GM12878 (cell line): ENCODE data around the gene ZNF511. TPM values are rescaled to one million over a fixed set of nuclear protein-coding genes. Genes with fewer than 3 reads are reported as not detected.

ENCODE experiments used
- ATAC-seq: fragments of 200-7000 bp; cut with Tn5 transposase; 3 replicates; pipeline ENCODE4 v1.9.1; 2020; ENCODE audit warnings: mild to moderate bottlenecking, moderate library complexity
- BruUV-seq: library from RNA; stranded (reverse); fragments of 400-500 nt; replicated peaks from 2 replicates; lab custom pipeline; 2021; lab: Mats Ljungman, UMichigan
- CTCF ChIA-PET: fragments of 300-600 bp; sonication (Branson Sonifier 250); formaldehyde crosslinking; extraction: SDS; loops from one replicate; lab custom pipeline; 2021; ENCODE audit warnings: inconsistent platforms; lab: Yijun Ruan, JAX
- POLR2A ChIA-PET: fragments of 350-600 bp; formaldehyde crosslinking; extraction: SDS; loops from one replicate; lab custom pipeline; 2021; ENCODE audit warnings: inconsistent platforms; lab: Charles Lee
- RAD21 ChIA-PET: fragments of 300-600 bp; sonication (Branson Sonifier 250); formaldehyde crosslinking; loops from one replicate; lab custom pipeline; 2023; ENCODE audit warnings: antibody characterized with exemption; ENCODE audit not compliant: unreplicated experiment; lab: Charles Lee
- SMC1A ChIA-PET: fragments of 300-600 bp; sonication (Branson Sonifier 250); formaldehyde crosslinking; loops from one replicate; lab custom pipeline; 2023; ENCODE audit not compliant: unreplicated experiment, uncharacterized antibody; lab: Charles Lee
- DNase-seq: peaks from one replicate; pipeline ENCODE4 v3.0.0-alpha.2; 2011; ENCODE audit warnings: low read depth, low spot score
- FAIRE-seq: peaks from 3 replicates; lab custom pipeline; 2011; peaks lifted over from hg19 to GRCh38; lab: Jason Lieb, UNC
- H2AFZ ChIP-seq: 2 replicates; pipeline ENCODE4 v1.6.0; 2011; ENCODE audit warnings: low read depth, low read length, control low read depth; ENCODE audit not compliant: control insufficient read depth
- H3K27ac ChIP-seq: 2 replicates; pipeline ENCODE4 v1.5.1; 2011; ENCODE audit warnings: control low read depth; ENCODE audit not compliant: control insufficient read depth, insufficient read depth
- H3K27me3 ChIP-seq, 2 experiments: replicated peaks in 1 of 2; 2 replicates each; pipeline versions ENCODE4 v1.6.0 to v1.6.1; 2011; ENCODE audit warnings: low read length in 1 of 2; ENCODE audit not compliant: control insufficient read depth in 2 of 2, insufficient read depth in 2 of 2
- H3K36me3 ChIP-seq, 2 experiments: 2 replicates each; pipeline ENCODE4 v1.5.1; 2011; ENCODE audit warnings: low read length in 1 of 2; ENCODE audit not compliant: control insufficient read depth in 2 of 2, insufficient read depth in 2 of 2
- H3K4me1 ChIP-seq: 2 replicates; pipeline ENCODE4 v1.6.1; 2011; ENCODE audit warnings: mild to moderate bottlenecking, low read length, moderate library complexity, mixed read lengths; ENCODE audit not compliant: control insufficient read depth, insufficient read depth
- H3K4me2 ChIP-seq: 2 replicates; pipeline ENCODE4 v1.6.0; 2011; ENCODE audit warnings: control low read depth; ENCODE audit not compliant: control insufficient read depth, insufficient read depth
- H3K4me3 ChIP-seq: fragments of 200-600 bp; sonication (generic); 2 replicates; pipeline ENCODE4 v1.5.1; 2016
- H3K79me2 ChIP-seq: 2 replicates; pipeline ENCODE4 v1.6.0; 2011; ENCODE audit warnings: low read length; ENCODE audit not compliant: control insufficient read depth, insufficient read depth
- H3K9ac ChIP-seq: 2 replicates; pipeline ENCODE4 v1.8.0; 2011; ENCODE audit warnings: low read length, control low read depth, mixed read lengths; ENCODE audit not compliant: control insufficient read depth, insufficient read depth
- H3K9me3 ChIP-seq: replicated peaks from 3 replicates; pipeline ENCODE4 v1.5.1; 2011; ENCODE audit warnings: mild to moderate bottlenecking, low read length; ENCODE audit not compliant: control insufficient read depth, insufficient read depth
- H4K20me1 ChIP-seq: 2 replicates; pipeline ENCODE4 v1.6.0; 2011; ENCODE audit not compliant: control insufficient read depth, insufficient read depth
- BHLHE40 ChIP-seq, 2 experiments: fragments of 450-650 bp in 1 of 2; IDR thresholded peaks; 2 replicates each; pipeline ENCODE4 v1.6.1; 2011 to 2017; ENCODE audit warnings: low read depth in 2 of 2, borderline replicate concordance in 1 of 2, improper control_type of control experiment in 1 of 2, low read length in 1 of 2, mild to moderate bottlenecking in 1 of 2
- CHD1 ChIP-seq: IDR thresholded peaks from 2 replicates; pipeline ENCODE4 v1.6.1; 2012; ENCODE audit warnings: low read depth, low read length, improper control_type of control experiment
- CREM ChIP-seq: IDR thresholded peaks from 2 replicates; pipeline ENCODE4 v1.6.1; 2014; ENCODE audit warnings: antibody characterized with exemption, low read depth
- CTCF ChIP-seq, 3 experiments: IDR thresholded peaks in 2 of 3; conservative IDR thresholded peaks in 1 of 3; 2 replicates each; pipeline ENCODE4 v1.5.1; 2011; ENCODE audit warnings: low read depth in 3 of 3, low read length in 3 of 3, mild to moderate bottlenecking in 3 of 3, control low read depth in 2 of 3, moderate library complexity in 2 of 3, inconsistent platforms in 1 of 3, mixed read lengths in 1 of 3; ENCODE audit not compliant: control insufficient read depth in 2 of 3, insufficient read depth in 1 of 3; ENCODE audit errors: extremely low read depth in 1 of 3
- IKZF1 ChIP-seq: fragments of 450-650 bp; conservative IDR thresholded peaks from 2 replicates; pipeline ENCODE4 v1.6.1; 2017; ENCODE audit warnings: antibody characterized with exemption, mild to moderate bottlenecking
- LARP7 ChIP-seq: fragments of 450-650 bp; IDR thresholded peaks from 2 replicates; pipeline ENCODE4 v1.6.1; 2017; ENCODE audit warnings: mild to moderate bottlenecking
- MAX ChIP-seq: IDR thresholded peaks from 2 replicates; pipeline ENCODE4 v1.6.1; 2012; ENCODE audit warnings: low read depth, low read length, improper control_type of control experiment
- MLLT1 ChIP-seq: fragments of 450-650 bp; IDR thresholded peaks from 2 replicates; pipeline ENCODE4 v1.6.1; 2016; ENCODE audit warnings: mild to moderate bottlenecking
- NFXL1 ChIP-seq: fragments of 450-650 bp; IDR thresholded peaks from 2 replicates; pipeline ENCODE4 v1.6.1; 2017; ENCODE audit warnings: antibody characterized with exemption, mild to moderate bottlenecking, borderline replicate concordance
- PKNOX1 ChIP-seq: fragments of 450-650 bp; IDR thresholded peaks from 2 replicates; pipeline ENCODE4 v1.6.1; 2016; ENCODE audit warnings: mild to moderate bottlenecking
- RAD21 ChIP-seq: IDR thresholded peaks from 2 replicates; pipeline ENCODE4 v1.6.1; 2011; ENCODE audit warnings: mild to moderate bottlenecking, low read depth, low read length, moderate library complexity; ENCODE audit not compliant: insufficient read depth
- RB1 ChIP-seq: fragments of 450-650 bp; formaldehyde crosslinking; IDR thresholded peaks from 2 replicates; pipeline ENCODE4 v1.6.1; 2017; ENCODE audit warnings: mild to moderate bottlenecking, borderline replicate concordance
- RELA ChIP-seq: fragments of 450-650 bp; IDR thresholded peaks from 2 replicates; pipeline ENCODE4 v1.8.0; 2014; ENCODE audit warnings: borderline replicate concordance; ENCODE audit not compliant: partially characterized antibody
- SMC3 ChIP-seq: IDR thresholded peaks from 2 replicates; pipeline ENCODE4 v1.6.1; 2011; ENCODE audit warnings: low read length, improper control_type of control experiment, borderline replicate concordance
- YY1 ChIP-seq: IDR thresholded peaks from 2 replicates; pipeline ENCODE4 v1.6.1; 2011; ENCODE audit warnings: low read depth, mild to moderate bottlenecking, low read length
- WGBS: methylation state at CpG from one replicate; pipeline ENCODE4 v1.1.6; 2016; ENCODE audit warnings: low lambda C conversion rate; ENCODE audit not compliant: insufficient replicate concordance, insufficient coverage; ENCODE audit errors: missing lambda C conversion rate; 5-methylcytosine and 5-hydroxymethylcytosine counted together
- in situ Hi-C: fragments of 300-500 bp; cut with MboI; formaldehyde crosslinking; loops from 9 replicates; pipeline ENCODE4 v1.14.3; 2018; ENCODE audit warnings: mixed read lengths
- intact Hi-C: fragments of 100-400 bp; cut with micrococcal nuclease; formaldehyde crosslinking; loops from one replicate; pipeline ENCODE4 v1.14.2; 2022; ENCODE audit not compliant: unreplicated experiment
- polyA plus RNA-seq, 11 experiments: library from polyadenylated mRNA; depleted of rRNA in 4 of 11; unstranded in 6 of 11; stranded (reverse) in 5 of 11; fragments of >200 nt; fragmentation: Nextera tagmentation in 4 of 11; fragmentation: Illumina TruSeq in 1 of 11; extraction: Ambion mirVana in 4 of 11; extraction: Trizol in 1 of 11; gene quantifications; 1 replicate in 1 of 11; 2 replicates in 10 of 11; pipeline versions ENCODE4 v1.2.1 to v1.2.3, GENCODE V29; 2011 to 2016; ENCODE audit warnings: inconsistent platforms in 2 of 11, missing spikeins in 2 of 11, low read depth in 1 of 11
- total RNA-seq, 4 experiments: library from RNA; depleted of rRNA in 3 of 4; stranded (reverse); fragments of >200 nt in 3 of 4; fragmentation: Illumina TruSeq in 1 of 4; extraction: Trizol in 1 of 4; gene quantifications; 2 replicates each; pipeline versions ENCODE4 v1.2.1 to v1.2.3, GENCODE V29; 2013 to 2021

Gene ZNF511
- total and polyA plus RNA-seq, 10 of the 15 experiments (the other 5 are each of a cell fraction or from before 2014, with no cell fraction given) = 0.58 to 110 (median 32.0) TPM

- Histone ChIP-seq H3K27me3 (no peaks in the 10 kb centered on the region), H2AFZ (peak overlapping the region; percentile 58), H3K4me2 (peak overlapping the region; percentile 79)
- no TSS peak for BruUV-seq
- SMC1A ChIA-PET = no interaction called here
- TF ChIP-seq CTCF (IDR thresholded peaks at IDR 0.05 in 2 of 3, conservative IDR thresholded peaks at IDR 0.05 in 1 of 3; ENCODE audit: control insufficient read depth in 2 of 3, extremely low read depth in 1 of 3, insufficient read depth in 1 of 3, low read depth in 3 of 3, low read length in 3 of 3) (peak; percentile 67 to 73 (median 67); a peak in 5 of 6 replicates), IKZF1 (0 out of 2 replicates have a peak, but pooled peaks have one; percentile 18), LARP7 (peak; percentile 43; the same call in 1 of the 2 replicates), RB1 (no peak), CHD1 (no peak), CREM (peak; percentile 15; the same call in 1 of the 2 replicates), YY1 (0 out of 2 replicates have a peak, but pooled peaks have one; percentile 28), NFXL1 (peak; percentile 96), MAX (0 out of 2 replicates have a peak, but pooled peaks have one; percentile 25), RELA (peak; percentile 14), MLLT1 (no peak), RAD21 (peak; percentile 58), PKNOX1 (0 out of 2 replicates have a peak, but pooled peaks have one; percentile 8), SMC3 (peak; percentile 54; the same call in 1 of the 2 replicates), BHLHE40 (IDR thresholded peaks at IDR 0.05; ENCODE audit: borderline replicate concordance in 1 of 2, low read depth in 2 of 2, low read length in 1 of 2) (peak in 1 of 2 experiments; percentile 40; a peak in 2 of 4 replicates)
- TF ChIP-seq, all 136 proteins: peak for 12
- 11% methylated on average over 49 of the region's 51 CpGs for WGBS
- ATAC-seq (peak; percentile 90), DNase-seq (no peak), FAIRE-seq (peak; percentile 76)
- no peaks in the 10 kb centered on the region for H3K4me1 ChIP-seq
- peak overlapping the region; percentile 25; the same call in 1 of the 2 replicates for H3K4me3 ChIP-seq
- ChIA-PET RAD21 (no interaction called here), POLR2A (no interaction called here), CTCF (interaction anchor here (1.2 kb wide), 1 partner anchor 61 kb away, joined by 4 read pairs; no protein-coding TSS in a partner anchor)
- in situ Hi-C loops = no loop called here
- H3K27ac ChIP-seq = no peak overlapping the region
- H3K9me3 ChIP-seq = no peaks in the 10 kb centered on the region; the same call in 2 of the 3 replicates
- no peaks in the 10 kb centered on the region for H3K79me2 ChIP-seq
- no peaks in the 10 kb centered on the region for H3K36me3 ChIP-seq
- H4K20me1 ChIP-seq = no peaks in the 10 kb centered on the region
- intact Hi-C loops = no loop called here
- no peak overlapping the region for H3K9ac ChIP-seq
These were observed 9.9 kb downstream of the ZNF511 start for GRCh38 chr10:133318494-133319127.
